SU-DHL-6 (cell line): ENCODE results near the gene CALN1.

Source experiments
- CTCF ChIP-seq: fragments of 200-600 bp; sonication (generic); IDR thresholded peaks from one replicate; pipeline ENCODE4 v1.5.1; 2017; ENCODE audit warnings: antibody characterized with exemption, mild to moderate bottlenecking, low read length, moderate library complexity; ENCODE audit not compliant: insufficient read depth, poor library complexity, severe bottlenecking
- EZH2phosphoT487 ChIP-seq: fragments of 200-600 bp; sonication (generic), shearing (Covaris generic); conservative IDR thresholded peaks from 2 replicates; pipeline ENCODE4 v1.6.1; 2018; ENCODE audit warnings: mild to moderate bottlenecking, antibody characterized with exemption, low read length, moderate library complexity, mixed read lengths

- TF ChIP-seq CTCF (no peak), EZH2phosphoT487 (no peak)
These were observed 25.0 kb upstream of the CALN1 start for GRCh38 chr7:72437061-72437585.
